ENCODE data around the gene MYRFL. TPM values are rescaled to one million over a fixed set of nuclear protein-coding genes. Genes with fewer than 3 reads are reported as not detected.

The MYRFL gene
- total RNA-seq, 1 donor from 2014 or later = 0.13 TPM

DNA sequence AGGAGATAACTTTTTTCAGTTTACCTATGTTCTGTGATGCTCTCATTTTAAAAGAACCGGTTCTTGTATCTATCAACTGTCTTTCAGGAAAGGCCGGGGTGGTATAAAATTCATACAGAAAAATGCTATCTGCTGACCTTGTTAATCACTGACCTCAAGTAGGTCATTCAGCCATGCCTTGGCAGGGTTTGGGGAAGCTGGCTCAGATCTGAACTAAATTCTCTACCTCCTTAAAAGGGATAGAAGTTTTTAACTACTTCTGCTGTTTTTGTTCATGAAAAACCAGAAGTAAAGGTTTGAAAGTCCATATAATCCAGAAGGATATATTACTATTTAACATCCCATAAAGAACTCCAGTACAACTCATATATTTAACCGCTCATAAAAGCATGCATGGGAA, 10.1 kb downstream of the MYRFL start:
- Mint-ChIP-seq H3K27ac (ENCODE audit: unreplicated experiment) (no peak overlapping the region), H3K4me1 (ENCODE audit: unreplicated experiment) (peaks cover 3% of the 10 kb centered on the region), H3K27me3 (ENCODE audit: unreplicated experiment) (peaks cover 14% of the 10 kb centered on the region), H3K36me3 (ENCODE audit: unreplicated experiment) (no peaks in the 10 kb centered on the region), H3K4me3 (ENCODE audit: unreplicated experiment) (no peak overlapping the region), H3K9me3 (ENCODE audit: unreplicated experiment) (no peaks in the 10 kb centered on the region)
- no peak for DNase-seq (ENCODE audit: extremely low spot score, unreplicated experiment)
- TF ChIP-seq, protein P1, sequence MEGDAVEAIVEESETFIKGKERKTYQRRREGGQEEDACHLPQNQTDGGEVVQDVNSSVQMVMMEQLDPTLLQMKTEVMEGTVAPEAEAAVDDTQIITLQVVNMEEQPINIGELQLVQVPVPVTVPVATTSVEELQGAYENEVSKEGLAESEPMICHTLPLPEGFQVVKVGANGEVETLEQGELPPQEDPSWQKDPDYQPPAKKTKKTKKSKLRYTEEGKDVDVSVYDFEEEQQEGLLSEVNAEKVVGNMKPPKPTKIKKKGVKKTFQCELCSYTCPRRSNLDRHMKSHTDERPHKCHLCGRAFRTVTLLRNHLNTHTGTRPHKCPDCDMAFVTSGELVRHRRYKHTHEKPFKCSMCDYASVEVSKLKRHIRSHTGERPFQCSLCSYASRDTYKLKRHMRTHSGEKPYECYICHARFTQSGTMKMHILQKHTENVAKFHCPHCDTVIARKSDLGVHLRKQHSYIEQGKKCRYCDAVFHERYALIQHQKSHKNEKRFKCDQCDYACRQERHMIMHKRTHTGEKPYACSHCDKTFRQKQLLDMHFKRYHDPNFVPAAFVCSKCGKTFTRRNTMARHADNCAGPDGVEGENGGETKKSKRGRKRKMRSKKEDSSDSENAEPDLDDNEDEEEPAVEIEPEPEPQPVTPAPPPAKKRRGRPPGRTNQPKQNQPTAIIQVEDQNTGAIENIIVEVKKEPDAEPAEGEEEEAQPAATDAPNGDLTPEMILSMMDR (IDR thresholded peaks at IDR 0.05) = no peak

DNA sequence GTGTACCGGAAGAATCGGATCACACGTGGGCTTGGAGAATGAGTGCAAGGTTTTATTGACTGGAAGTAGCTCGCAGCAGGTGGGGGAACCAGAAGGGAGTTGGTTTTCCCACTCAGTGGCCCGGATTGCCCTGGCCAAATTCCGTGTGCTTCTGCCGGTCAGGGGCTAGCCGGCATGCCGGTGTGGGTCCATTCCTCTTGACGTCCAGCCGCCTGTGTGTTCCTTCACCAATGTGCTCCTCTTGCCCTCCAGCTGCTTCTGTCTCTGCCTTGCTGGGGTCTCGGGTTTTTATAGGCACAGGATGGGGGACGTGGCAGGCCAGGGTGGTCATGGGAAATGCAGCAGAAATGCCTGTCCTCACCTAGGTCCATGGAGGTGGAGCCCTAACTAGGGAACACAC, 11.0 kb downstream of the MYRFL start:
- H3K27me3 Mint-ChIP-seq (ENCODE audit: unreplicated experiment) = peaks cover 17% of the 10 kb centered on the region
- H3K4me1 Mint-ChIP-seq (ENCODE audit: unreplicated experiment) = peaks cover 3% of the 10 kb centered on the region
- TF ChIP-seq, protein P1 (IDR thresholded peaks at IDR 0.05) = no peak
- no peak for DNase-seq (ENCODE audit: extremely low spot score, unreplicated experiment)
- no peaks in the 10 kb centered on the region for H3K9me3 Mint-ChIP-seq (ENCODE audit: unreplicated experiment)
- H3K4me3 Mint-ChIP-seq (ENCODE audit: unreplicated experiment) = no peak overlapping the region
- H3K36me3 Mint-ChIP-seq (ENCODE audit: unreplicated experiment) = no peaks in the 10 kb centered on the region
- H3K27ac Mint-ChIP-seq (ENCODE audit: unreplicated experiment) = no peak overlapping the region

DNA sequence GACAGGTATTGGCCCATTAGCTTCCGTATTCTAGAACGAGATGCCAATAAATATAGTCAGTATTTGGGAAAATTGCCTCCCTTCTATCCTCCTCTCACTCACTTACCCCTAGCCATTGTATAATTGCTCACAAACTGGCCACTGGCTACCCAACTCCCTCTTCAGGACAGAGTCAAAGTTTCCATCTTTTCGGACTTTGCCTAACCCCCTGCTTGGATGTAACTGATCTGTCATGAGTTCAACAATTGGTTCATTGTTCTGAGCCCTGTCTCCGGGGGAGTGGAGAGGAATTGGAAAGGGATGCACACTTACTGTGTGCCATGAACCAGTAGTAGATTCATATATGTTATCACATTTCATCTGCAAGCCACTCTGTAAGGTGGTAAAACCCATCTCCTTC, 12.2 kb downstream of the MYRFL start:
- TF ChIP-seq, protein P1 (IDR thresholded peaks at IDR 0.05) = no peak
- no peaks in the 10 kb centered on the region for H3K4me1 Mint-ChIP-seq (ENCODE audit: unreplicated experiment)
- no peak overlapping the region for H3K27ac Mint-ChIP-seq (ENCODE audit: unreplicated experiment)
- no peak overlapping the region for H3K4me3 Mint-ChIP-seq (ENCODE audit: unreplicated experiment)
- H3K9me3 Mint-ChIP-seq (ENCODE audit: unreplicated experiment) = no peaks in the 10 kb centered on the region
- H3K27me3 Mint-ChIP-seq (ENCODE audit: unreplicated experiment) = peaks cover 21% of the 10 kb centered on the region
- no peaks in the 10 kb centered on the region for H3K36me3 Mint-ChIP-seq (ENCODE audit: unreplicated experiment)
- no peak for DNase-seq (ENCODE audit: extremely low spot score, unreplicated experiment)

DNA sequence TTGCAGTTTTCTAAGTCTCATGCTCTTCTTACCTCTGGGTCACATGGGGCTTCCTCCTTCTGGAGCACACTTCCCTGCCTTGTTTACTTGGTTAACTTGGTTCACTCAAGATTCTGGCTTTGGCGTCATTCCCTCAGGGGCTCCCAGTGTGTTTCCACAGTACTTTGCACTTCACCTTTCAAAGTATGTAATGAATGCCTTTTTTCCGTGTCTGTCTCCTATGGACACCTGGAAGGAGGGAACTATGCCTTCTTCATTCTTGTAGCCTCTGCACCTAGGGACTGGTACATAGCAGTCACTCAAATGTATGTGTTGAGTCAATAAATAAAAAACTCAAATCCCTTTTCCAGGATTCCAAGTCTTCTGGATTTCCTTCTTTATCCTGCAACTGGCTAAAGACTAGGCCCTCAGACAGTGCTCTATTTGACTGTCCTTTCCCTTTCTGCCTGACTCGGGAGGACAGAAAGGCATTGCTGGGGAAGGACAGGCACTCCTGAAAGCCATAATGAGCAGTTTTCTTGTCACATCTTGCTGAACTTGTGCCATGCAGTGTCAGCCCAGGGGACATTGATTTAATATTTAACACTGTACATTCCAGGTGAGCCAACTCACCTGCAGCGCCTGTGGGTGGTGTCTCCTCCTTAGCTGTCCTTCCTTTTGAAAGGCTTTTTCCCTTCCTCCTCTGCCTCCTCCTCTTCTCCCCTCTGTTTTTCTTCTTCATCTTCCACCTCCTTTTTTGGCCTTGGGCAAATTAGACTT, 12.8 kb downstream of the MYRFL start:
- DNase-seq (ENCODE audit: extremely low spot score, unreplicated experiment) = no peak
- H3K4me3 Mint-ChIP-seq (ENCODE audit: unreplicated experiment) = no peak overlapping the region
- H3K4me1 Mint-ChIP-seq (ENCODE audit: unreplicated experiment) = no peaks in the 10 kb centered on the region
- TF ChIP-seq, protein P1 (IDR thresholded peaks at IDR 0.05) = no peak
- H3K27me3 Mint-ChIP-seq (ENCODE audit: unreplicated experiment) = peaks cover 18% of the 10 kb centered on the region
- H3K9me3 Mint-ChIP-seq (ENCODE audit: unreplicated experiment) = no peaks in the 10 kb centered on the region
- H3K36me3 Mint-ChIP-seq (ENCODE audit: unreplicated experiment) = no peaks in the 10 kb centered on the region
- no peak overlapping the region for H3K27ac Mint-ChIP-seq (ENCODE audit: unreplicated experiment)

DNA sequence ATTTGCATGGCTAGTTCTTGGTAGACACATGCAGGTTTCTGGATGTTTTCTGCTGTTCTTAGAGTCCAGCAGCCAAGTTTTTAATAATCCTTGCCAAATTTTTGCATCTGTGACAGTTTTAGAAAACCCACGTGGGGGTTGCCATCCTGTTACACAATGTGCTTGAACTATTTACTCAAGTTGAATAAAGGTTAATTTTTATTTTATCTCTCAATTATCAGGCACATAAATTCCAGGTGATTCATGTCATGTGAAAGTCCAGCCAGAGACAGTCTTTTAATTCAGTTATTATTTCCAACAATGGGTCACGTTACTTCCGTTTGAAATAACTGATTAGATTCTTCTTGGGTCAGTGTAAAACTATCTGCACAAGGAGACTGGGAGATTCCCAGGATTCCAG, 15.7 kb downstream of the MYRFL start:
- Mint-ChIP-seq H3K27me3 (ENCODE audit: unreplicated experiment) (peaks cover 26% of the 10 kb centered on the region), H3K27ac (ENCODE audit: unreplicated experiment) (no peak overlapping the region), H3K4me3 (ENCODE audit: unreplicated experiment) (no peak overlapping the region)

More for the DNA sequence above, 15.7 kb downstream of the MYRFL start:
- H3K4me1 Mint-ChIP-seq (ENCODE audit: unreplicated experiment) = no peaks in the 10 kb centered on the region
- TF ChIP-seq, protein P1 (IDR thresholded peaks at IDR 0.05) = no peak
- no peaks in the 10 kb centered on the region for H3K9me3 Mint-ChIP-seq (ENCODE audit: unreplicated experiment)
- no peak for DNase-seq (ENCODE audit: extremely low spot score, unreplicated experiment)
- no peaks in the 10 kb centered on the region for H3K36me3 Mint-ChIP-seq (ENCODE audit: unreplicated experiment)

Data from osteocyte (in vitro differentiated cells).